HG03196 (cell line): ENCODE results near the gene CDKN2B.
A peak's percentile ranks its signal among the peaks of the same experiment; 100 is the strongest.
"Not testable (repeated sequence)": the region's sequence is repeated elsewhere in the genome, so short reads cannot be mapped to it uniquely, and the experiment has no call there.

Experiments used
- ATAC-seq: cut with Tn5 transposase; IDR thresholded peaks from one replicate; pipeline ENCODE4 v1.9.1; 2021; ENCODE audit not compliant: unreplicated experiment

CDKN2B gene

GRCh38 chr9:21969951-21970799 lies 38.9 kb downstream of the CDKN2B start:
- no peak for ATAC-seq

DNA sequence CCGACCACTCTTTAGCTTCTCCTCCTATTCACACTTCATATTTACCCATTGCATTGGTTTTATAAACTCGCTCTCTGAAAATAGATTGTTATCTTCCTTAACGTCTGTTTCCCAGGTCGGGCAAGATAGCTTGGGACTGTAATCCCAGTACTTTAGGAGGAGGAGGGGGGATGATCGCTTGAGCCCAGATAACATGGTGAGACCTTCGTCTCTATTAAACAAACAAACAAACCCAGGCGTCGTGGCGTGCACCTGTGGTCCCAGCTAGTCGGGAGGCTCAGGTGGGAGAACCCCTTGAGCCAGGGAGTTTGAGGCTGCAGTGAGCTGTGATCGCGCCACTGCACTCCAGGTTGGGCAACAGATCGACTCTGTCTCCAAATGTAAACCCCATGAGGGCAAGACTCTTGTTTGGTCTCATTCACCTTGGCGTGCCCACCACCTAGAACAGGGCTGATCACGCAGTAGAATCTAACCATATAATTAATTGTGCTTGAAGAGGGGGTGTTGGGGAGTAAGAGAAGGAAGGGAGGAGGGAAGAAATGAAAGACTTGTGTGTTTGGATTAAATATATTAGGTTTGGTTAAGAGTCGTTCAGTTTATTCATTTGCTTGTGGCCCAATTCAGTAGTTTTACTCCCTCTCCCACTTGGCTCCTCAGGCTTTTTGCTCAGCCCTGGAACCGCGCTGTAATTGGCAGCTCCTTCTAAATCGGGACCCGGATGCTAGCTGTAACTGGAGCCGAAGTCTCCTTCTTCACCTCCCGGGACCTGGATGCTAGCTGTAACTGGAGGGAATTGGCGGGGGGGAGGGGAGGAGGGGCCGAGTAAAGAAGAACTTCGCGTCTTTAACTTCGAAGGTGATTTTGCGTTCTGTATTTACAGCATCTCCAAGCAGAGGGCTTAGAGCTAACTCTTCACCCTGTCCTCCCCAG lies 39.8 kb downstream of the CDKN2B start:
- ATAC-seq, result no peak

DNA sequence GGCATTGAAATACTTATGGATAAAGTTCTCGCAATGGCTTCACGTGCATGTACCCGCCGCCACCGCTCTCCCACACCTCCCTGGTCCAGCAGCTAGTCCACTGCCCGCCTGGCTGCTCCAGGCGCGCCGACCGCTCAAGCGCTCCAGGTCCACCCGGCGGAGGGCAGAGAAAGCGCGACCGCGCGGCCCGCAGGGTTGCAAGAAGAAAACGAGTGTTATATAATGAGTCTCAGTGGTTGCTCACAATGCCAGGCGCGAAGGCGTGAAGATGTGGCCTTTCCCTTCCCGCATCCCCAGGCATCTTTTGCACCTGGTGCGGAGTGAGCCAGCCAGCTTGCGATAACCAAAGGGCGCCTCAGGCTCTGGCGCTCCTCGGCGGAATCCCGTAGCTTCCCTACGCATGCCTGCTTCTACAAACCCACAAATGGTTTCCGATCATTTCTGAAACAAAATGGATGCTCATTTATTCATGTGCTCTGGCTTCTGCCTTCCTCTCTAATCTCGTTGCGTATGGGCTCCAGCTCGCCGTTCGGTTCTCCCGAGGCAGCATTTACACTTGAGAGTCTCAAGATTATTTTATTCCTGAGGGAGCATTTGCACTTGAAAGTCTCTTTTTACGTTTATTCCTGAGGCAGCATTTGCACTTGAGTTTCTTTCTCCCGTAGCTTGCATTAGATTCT lies 40.6 kb downstream of the CDKN2B start:
- no peak for ATAC-seq

DNA sequence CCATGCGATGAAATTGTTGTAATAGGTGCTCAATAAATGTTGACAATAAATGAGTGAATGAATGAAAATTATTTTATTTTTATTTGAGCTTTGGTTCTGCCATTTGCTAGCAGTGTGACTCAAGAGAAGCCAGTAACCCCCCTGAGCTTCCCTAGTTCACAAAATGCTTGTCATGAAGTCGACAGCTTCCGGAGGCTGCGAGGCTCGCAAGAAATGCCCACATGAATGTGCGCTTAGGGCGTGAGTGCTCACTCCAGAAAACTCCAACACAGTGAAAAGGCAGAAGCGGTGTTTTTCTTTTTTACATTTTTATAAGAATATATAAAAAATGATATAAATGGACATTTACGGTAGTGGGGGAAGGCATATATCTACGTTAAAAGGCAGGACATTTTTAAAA lies 41.4 kb downstream of the CDKN2B start:
- ATAC-seq, result no peak

DNA sequence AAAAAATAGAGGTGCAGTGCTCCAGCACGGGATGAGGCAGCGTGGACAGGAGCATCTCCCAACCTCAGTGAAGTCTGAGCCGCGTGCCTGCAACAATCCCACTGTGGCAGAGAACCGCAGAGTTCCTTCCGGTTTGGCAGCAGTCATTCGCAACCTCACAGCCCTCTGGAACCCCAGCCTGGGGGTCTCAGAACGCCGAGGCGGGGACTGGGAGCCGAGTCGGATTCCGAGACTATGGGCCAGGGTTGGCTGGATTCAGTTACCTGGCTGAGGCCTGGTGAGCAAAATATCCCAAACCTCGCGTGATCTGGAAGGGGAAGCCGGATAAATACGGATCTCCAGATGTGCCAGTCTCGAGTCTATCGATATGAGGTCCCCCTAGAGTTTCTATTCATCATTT lies 41.9 kb downstream of the CDKN2B start:
- no peak for ATAC-seq

- no peak for ATAC-seq
Measured at GRCh38 chr9:21966140-21966851, 42.8 kb downstream of the CDKN2B start.

DNA sequence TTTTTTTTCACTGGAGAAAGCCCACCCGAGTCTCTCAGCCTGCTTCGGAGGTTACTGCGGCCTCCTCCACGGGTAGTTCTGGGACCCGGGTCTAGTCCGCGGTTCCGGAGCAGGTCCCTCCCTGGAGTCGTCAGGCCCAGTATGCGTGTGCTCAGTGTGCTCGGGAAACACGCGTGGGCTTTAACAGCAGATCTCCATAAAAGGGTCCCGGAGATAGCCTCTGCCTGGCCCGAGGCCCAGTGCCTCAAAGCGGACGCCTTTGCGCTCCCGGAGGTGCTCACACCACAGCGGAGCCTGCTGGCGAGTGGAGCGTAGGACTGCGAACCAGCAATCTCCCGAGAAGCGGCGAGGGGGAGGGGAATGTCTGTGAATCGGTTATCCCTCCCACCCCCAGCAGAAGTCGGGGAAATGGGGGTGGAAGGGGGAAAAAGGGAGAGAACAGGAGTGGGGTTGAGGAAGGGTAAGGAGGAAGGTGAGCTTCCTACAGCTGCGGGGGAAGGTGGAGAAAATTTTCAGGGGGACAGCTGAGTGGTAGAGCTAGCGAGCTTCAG lies 43.6 kb downstream of the CDKN2B start:
- peak; percentile 86 for ATAC-seq

DNA sequence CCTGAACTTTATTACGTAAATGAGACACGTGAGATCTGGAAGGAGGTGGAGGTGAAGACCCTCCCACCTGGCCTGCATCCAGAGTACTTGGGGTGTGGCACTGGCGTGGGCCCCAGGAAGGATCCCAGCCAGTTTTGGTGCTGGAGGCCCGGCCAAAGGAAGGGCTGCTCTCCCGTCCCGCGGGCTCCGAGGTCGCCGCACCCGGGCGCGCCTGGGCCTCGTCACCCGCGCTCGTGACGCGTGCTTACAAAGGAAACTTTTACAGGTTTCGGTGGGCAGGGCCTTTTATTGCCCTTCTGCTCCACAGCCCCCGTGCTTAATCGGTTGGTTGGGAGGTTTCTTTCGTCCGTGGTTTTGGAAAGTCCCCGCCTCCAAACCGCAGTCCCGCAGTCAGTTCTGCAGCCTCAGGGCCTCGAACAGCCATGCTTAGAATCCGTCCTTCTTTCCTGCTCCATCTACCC lies 44.1 kb downstream of the CDKN2B start:
- peak; percentile 45 for ATAC-seq

- no peak for ATAC-seq
Measured at GRCh38 chr9:21961569-21961968, 47.5 kb downstream of the CDKN2B start.

GRCh38 chr9:21959268-21959667 lies 49.8 kb downstream of the CDKN2B start:
- ATAC-seq, result not testable (repeated sequence)

DNA sequence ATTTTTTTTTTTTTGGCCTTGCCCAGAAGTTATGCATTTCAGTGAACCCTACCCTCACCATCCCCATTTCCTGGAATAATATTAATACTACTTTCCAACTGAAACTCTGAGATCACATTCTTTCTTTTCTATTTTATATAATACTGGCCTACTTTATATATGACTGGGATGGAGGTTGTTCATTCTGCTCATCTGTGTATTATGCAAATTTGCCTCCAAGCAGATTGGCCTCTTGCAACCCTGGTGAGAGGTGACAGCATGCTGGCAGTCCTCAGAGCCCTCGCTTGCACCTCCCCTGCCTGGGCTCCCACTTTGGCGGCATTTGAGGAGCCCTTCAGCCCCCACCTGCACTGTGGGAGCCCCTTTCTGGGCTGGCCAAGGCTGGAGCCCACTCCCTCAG lies 50.3 kb downstream of the CDKN2B start:
- ATAC-seq, result no peak
